WI38 (cell line): Measurements from ENCODE around the gene COL28A1.

ENCODE experiments used
- H3K4me3 ChIP-seq: 2 replicates; pipeline ENCODE4 v1.5.1; 2011; ENCODE audit warnings: low read depth, mild to moderate bottlenecking, control low read depth, low read length
- TF ChIP-seq, protein P1 (sequence below): IDR thresholded peaks from 2 replicates; pipeline ENCODE4 v1.5.1; 2012; ENCODE audit warnings: low read depth, mild to moderate bottlenecking, control low read depth, low read length

Gene COL28A1

DNA sequence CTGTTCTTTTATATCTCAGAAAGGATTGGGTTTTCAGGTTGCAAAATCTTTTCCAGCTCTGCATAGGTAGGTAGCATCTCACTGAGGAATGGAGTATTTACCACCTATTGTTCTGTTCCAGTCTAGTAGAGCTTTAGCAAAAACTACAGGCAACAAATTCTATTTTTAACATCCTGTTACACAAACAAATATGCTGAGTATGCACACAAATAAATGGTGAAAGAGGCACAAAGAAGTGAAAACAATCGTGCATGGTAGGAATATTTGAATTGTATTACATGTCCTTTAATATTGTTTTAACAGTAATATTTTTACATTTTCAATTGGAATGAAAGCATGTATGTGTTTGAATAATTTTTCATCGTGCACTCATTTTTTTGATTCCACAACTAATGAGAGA, 16.5 kb upstream of the COL28A1 start:
- TF ChIP-seq, protein P1, sequence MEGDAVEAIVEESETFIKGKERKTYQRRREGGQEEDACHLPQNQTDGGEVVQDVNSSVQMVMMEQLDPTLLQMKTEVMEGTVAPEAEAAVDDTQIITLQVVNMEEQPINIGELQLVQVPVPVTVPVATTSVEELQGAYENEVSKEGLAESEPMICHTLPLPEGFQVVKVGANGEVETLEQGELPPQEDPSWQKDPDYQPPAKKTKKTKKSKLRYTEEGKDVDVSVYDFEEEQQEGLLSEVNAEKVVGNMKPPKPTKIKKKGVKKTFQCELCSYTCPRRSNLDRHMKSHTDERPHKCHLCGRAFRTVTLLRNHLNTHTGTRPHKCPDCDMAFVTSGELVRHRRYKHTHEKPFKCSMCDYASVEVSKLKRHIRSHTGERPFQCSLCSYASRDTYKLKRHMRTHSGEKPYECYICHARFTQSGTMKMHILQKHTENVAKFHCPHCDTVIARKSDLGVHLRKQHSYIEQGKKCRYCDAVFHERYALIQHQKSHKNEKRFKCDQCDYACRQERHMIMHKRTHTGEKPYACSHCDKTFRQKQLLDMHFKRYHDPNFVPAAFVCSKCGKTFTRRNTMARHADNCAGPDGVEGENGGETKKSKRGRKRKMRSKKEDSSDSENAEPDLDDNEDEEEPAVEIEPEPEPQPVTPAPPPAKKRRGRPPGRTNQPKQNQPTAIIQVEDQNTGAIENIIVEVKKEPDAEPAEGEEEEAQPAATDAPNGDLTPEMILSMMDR: no peak
- H3K4me3 ChIP-seq: no peak overlapping the region

- TF ChIP-seq, protein P1: no peak
- no peak overlapping the region for H3K4me3 ChIP-seq
These were observed 15.0 kb upstream of the COL28A1 start for GRCh38 chr7:7550663-7551062.

GRCh38 chr7:7548407-7548806, 12.7 kb upstream of the COL28A1 start:
- no peak overlapping the region for H3K4me3 ChIP-seq
- TF ChIP-seq, protein P1: no peak

DNA sequence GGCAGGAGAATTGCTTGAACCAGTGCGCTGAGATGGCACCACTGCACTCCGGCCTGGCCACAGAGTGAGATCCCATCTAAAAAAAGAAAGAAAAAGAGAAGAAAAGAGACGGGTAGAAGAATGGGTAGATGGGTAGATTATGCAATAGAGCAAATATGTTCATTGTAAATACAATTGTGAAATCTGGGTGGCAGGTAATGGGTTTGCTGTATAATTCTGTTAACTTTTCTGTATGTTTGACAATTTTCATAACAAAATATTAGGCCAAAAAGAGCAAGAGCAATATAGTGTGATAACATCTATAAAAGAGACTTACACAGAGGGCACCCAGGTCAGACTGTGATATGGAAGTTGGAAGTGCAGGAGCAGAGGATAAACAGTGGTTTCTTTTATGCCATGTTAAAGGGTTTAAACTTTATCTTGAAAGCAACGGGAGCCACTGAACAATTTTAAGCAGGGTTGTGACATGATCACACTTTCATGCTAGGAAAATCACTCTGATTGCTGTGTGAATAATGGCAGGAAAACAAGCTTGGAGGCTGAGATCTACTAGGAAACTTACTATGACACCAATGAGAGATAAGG, 6.7 kb upstream of the COL28A1 start:
- H3K4me3 ChIP-seq: no peak overlapping the region
- TF ChIP-seq, protein P1: no peak

- TF ChIP-seq, protein P1: no peak
- no peak overlapping the region for H3K4me3 ChIP-seq
These were observed 4.0 kb upstream of the COL28A1 start for GRCh38 chr7:7539711-7540110.

GRCh38 chr7:7539152-7539551, 3.5 kb upstream of the COL28A1 start:
- H3K4me3 ChIP-seq: no peak overlapping the region
- TF ChIP-seq, protein P1: no peak

GRCh38 chr7:7537711-7538110, 2.0 kb upstream of the COL28A1 start:
- H3K4me3 ChIP-seq: no peak overlapping the region
- TF ChIP-seq, protein P1: no peak
